ENCODE data around the gene SLCO1B3.

The SLCO1B3 gene

DNA sequence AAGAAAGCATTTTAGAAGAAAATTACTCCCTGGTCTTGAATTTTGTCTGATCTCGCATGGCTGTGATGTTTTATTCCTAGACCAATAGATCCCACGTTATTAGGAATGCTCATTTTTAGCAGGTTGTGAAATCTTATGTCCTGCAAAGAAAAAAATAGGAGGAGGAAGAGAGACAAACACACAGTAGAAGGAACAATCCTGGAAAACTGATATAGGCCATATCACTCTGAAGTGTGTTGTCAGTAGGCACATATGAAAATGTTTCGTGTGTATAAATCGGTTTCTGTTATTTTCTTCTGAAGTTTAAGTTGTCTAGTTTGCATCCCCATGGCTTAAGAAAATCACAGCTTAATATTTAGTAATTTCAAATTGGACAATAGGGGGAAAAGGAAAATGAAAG lies 12.4 kb downstream of the SLCO1B3 start:
- no peak overlapping the region for H3K4me3 ChIP-seq (ENCODE audit: low read depth, low read length)
- no peak for DNase-seq (ENCODE audit: low read depth)
- TF ChIP-seq, protein P1, sequence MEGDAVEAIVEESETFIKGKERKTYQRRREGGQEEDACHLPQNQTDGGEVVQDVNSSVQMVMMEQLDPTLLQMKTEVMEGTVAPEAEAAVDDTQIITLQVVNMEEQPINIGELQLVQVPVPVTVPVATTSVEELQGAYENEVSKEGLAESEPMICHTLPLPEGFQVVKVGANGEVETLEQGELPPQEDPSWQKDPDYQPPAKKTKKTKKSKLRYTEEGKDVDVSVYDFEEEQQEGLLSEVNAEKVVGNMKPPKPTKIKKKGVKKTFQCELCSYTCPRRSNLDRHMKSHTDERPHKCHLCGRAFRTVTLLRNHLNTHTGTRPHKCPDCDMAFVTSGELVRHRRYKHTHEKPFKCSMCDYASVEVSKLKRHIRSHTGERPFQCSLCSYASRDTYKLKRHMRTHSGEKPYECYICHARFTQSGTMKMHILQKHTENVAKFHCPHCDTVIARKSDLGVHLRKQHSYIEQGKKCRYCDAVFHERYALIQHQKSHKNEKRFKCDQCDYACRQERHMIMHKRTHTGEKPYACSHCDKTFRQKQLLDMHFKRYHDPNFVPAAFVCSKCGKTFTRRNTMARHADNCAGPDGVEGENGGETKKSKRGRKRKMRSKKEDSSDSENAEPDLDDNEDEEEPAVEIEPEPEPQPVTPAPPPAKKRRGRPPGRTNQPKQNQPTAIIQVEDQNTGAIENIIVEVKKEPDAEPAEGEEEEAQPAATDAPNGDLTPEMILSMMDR (IDR thresholded peaks at IDR 0.05; ENCODE audit: control insufficient read depth, extremely low read depth, insufficient read depth): no peak

DNA sequence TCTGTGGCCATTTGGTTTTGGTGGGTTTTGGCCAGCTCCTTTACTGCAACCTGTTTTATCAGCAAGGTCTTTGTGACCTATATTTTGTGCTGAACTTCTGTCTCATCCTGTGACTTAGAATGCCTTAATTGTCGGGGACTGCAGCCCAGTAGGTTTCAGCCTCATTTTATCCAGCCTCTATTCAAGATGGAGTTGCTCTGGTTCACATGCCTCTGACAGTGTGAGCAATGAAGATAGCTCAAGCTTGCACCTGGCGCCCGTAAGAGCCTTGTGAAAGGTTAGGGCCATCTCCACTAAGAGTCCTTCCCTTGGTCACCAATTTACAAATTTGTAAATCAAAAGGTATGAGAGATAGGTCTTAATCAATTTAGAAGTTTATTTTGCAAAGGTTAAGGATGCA lies 19.4 kb downstream of the SLCO1B3 start:
- no peak for DNase-seq (ENCODE audit: low read depth)
- TF ChIP-seq, protein P1 (IDR thresholded peaks at IDR 0.05; ENCODE audit: control insufficient read depth, extremely low read depth, insufficient read depth): no peak
- no peak overlapping the region for H3K4me3 ChIP-seq (ENCODE audit: low read depth, low read length)

DNA sequence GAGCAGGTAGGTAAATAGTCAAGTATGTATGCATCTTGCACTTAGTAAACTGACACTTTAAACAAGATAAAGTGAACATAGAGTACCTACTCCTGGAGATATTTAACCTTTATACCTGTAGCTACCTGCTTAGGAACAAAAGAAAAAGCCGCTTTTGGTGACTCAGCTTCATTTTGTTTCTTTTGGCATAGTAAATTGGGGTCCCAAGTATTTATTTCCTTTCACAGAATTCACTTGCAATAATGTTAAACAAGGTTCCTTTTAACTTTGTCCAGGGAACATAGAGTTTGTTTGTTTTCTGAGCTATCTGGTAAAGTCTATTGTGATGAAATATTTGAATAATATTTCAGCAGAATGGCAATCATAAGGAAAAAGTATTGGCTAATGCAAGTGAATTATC lies 20.0 kb downstream of the SLCO1B3 start:
- TF ChIP-seq, protein P1 (IDR thresholded peaks at IDR 0.05; ENCODE audit: control insufficient read depth, extremely low read depth, insufficient read depth): no peak
- no peak overlapping the region for H3K4me3 ChIP-seq (ENCODE audit: low read depth, low read length)
- no peak for DNase-seq (ENCODE audit: low read depth)

DNA sequence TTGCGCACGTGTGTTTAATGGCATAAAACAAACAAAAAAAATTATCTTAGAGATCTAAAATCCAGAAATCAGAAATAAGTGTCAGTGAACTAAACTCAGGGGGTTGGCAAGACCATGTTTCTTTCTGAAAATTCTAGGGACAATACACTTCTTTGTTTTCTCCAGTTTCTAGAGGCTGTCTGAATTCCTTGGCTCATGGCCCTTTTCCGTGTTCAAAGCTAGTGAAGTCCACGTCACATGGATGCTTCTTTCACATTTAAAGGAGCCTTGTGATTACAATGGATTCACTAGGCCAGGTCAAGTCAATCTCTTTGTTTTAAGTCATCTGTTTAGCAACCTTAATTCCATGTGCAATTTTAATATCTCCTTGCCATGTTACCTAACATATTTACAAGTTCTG lies 22.4 kb downstream of the SLCO1B3 start:
- no peak overlapping the region for H3K4me3 ChIP-seq (ENCODE audit: low read depth, low read length)
- TF ChIP-seq, protein P1 (IDR thresholded peaks at IDR 0.05; ENCODE audit: control insufficient read depth, extremely low read depth, insufficient read depth): no peak
- no peak for DNase-seq (ENCODE audit: low read depth)

DNA sequence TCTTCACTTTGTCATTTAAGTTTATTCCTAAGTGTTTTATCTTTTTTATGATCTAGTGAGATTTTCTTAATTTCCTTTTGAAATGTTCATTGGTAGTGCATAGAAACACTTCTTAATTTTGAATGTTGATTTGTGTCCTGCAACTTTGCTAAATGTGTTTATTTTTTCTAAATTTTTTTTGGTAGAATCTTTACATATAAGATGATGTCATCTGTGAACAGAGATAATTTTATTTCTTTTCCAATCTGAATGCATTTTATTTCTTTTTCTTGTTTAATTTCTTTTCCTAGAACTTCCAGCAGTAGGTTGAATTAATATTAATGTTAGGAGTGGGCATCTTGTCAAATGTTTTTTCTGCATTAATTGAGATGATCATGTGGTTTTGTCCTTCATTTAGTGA lies 42.1 kb downstream of the SLCO1B3 start:
- DNase-seq (ENCODE audit: low read depth): no peak
- H3K4me3 ChIP-seq (ENCODE audit: low read depth, low read length): no peak overlapping the region
- TF ChIP-seq, protein P1 (IDR thresholded peaks at IDR 0.05; ENCODE audit: control insufficient read depth, extremely low read depth, insufficient read depth): no peak

DNA sequence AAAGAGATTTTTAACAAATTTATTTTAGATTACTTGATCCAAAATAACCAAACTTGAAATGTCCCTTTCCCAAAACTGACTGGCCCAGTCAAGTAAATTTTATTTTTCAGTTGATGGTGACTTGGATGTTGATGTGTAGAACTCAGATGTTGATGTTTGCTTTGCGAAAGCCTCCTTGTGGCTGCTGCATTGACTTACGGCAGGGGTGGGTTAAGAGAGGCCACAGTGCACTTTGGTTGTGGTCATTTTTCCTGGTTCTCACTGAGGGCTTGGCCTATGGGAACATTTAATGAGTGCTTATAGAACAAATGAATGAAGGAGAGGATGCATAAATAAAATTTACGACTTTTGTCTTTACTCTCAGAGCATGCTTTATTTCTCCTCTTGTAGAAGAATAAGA lies 52.6 kb downstream of the SLCO1B3 start:
- DNase-seq (ENCODE audit: low read depth): no peak

DNA sequence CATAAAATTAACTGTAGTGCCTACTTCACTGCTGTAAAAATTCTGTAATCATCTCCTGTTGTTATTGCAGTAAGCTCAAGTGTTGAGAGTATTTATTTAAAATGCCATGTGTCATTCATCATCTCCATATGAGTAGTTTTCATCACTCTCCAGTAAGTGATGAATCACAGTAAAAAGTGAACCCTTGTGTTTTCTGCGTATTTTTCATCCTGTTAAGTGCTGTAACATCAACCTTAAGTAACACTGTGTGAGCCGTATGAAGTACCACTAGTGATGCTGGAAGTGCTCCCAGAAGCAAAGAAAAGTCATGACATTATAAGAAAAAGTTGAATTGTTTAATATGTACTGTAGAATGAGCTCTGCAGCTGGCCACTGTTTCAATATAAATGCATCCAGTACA lies 55.4 kb downstream of the SLCO1B3 start:
- DNase-seq (ENCODE audit: low read depth): no peak
- no peak overlapping the region for H3K4me3 ChIP-seq (ENCODE audit: low read depth, low read length)
- TF ChIP-seq, protein P1 (IDR thresholded peaks at IDR 0.05; ENCODE audit: control insufficient read depth, extremely low read depth, insufficient read depth): no peak

More for the DNA sequence above, 52.6 kb downstream of the SLCO1B3 start:
- no peak overlapping the region for H3K4me3 ChIP-seq (ENCODE audit: low read depth, low read length)
- TF ChIP-seq, protein P1 (IDR thresholded peaks at IDR 0.05; ENCODE audit: control insufficient read depth, extremely low read depth, insufficient read depth): no peak

Data from LNCaP clone FGC (cell line).